ENCODE data around the gene DGKI. TPM values are rescaled to one million over a fixed set of nuclear protein-coding genes. Genes with fewer than 3 reads are reported as not detected.

The DGKI gene
- total and polyA plus RNA-seq, 9 of the 15 experiments (the other 6 are each of a cell fraction or from before 2014, with no cell fraction given): 0.11 to 0.54 (median 0.15) TPM; not detected in 5

- TF ChIP-seq, protein P1, sequence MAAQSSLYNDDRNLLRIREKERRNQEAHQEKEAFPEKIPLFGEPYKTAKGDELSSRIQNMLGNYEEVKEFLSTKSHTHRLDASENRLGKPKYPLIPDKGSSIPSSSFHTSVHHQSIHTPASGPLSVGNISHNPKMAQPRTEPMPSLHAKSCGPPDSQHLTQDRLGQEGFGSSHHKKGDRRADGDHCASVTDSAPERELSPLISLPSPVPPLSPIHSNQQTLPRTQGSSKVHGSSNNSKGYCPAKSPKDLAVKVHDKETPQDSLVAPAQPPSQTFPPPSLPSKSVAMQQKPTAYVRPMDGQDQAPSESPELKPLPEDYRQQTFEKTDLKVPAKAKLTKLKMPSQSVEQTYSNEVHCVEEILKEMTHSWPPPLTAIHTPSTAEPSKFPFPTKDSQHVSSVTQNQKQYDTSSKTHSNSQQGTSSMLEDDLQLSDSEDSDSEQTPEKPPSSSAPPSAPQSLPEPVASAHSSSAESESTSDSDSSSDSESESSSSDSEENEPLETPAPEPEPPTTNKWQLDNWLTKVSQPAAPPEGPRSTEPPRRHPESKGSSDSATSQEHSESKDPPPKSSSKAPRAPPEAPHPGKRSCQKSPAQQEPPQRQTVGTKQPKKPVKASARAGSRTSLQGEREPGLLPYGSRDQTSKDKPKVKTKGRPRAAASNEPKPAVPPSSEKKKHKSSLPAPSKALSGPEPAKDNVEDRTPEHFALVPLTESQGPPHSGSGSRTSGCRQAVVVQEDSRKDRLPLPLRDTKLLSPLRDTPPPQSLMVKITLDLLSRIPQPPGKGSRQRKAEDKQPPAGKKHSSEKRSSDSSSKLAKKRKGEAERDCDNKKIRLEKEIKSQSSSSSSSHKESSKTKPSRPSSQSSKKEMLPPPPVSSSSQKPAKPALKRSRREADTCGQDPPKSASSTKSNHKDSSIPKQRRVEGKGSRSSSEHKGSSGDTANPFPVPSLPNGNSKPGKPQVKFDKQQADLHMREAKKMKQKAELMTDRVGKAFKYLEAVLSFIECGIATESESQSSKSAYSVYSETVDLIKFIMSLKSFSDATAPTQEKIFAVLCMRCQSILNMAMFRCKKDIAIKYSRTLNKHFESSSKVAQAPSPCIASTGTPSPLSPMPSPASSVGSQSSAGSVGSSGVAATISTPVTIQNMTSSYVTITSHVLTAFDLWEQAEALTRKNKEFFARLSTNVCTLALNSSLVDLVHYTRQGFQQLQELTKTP (IDR thresholded peaks at IDR 0.05; ENCODE audit: low read depth in 1 of 2, partially characterized antibody in 2 of 2): no peak
- TF ChIP-seq E2F6 (IDR thresholded peaks at IDR 0.05; ENCODE audit: borderline replicate concordance in 1 of 2, extremely low read depth in 1 of 2, insufficient read depth in 1 of 2, insufficient read length in 1 of 2, low read depth in 1 of 2, low read length in 1 of 2, poor library complexity in 1 of 2, severe bottlenecking in 1 of 2) (no peak), SREBF1 (IDR thresholded peaks at IDR 0.05; ENCODE audit: borderline replicate concordance, low read depth, low read length) (no peak), RBM39 (optimal IDR thresholded peaks at IDR 0.05; ENCODE audit: low read depth, low read length) (no peak)
Observed at GRCh38 chr7:137469858-137470257, 376.9 kb downstream of the DGKI start (continued).
